Keratinocyte (primary cell): ENCODE measurements around the gene BRF1. TPM values are rescaled to one million over a fixed set of nuclear protein-coding genes. Genes with fewer than 3 reads are reported as not detected.

Experiments used
- DNase-seq: peaks from one replicate; pipeline ENCODE4 v3.0.0-alpha.2; 2011; ENCODE audit warnings: low read depth, missing footprints, low spot score
- FAIRE-seq: peaks from 2 replicates; lab custom pipeline; 2011; peaks lifted over from hg19 to GRCh38; lab: Jason Lieb, UNC
- H2AFZ ChIP-seq: 2 replicates; pipeline ENCODE4 v1.6.0; 2012; ENCODE audit warnings: low read length, control low read depth, inconsistent platforms; ENCODE audit not compliant: control insufficient read depth
- H3K27ac ChIP-seq: 2 replicates; pipeline ENCODE4 v1.5.1; 2011; ENCODE audit warnings: low read length; ENCODE audit not compliant: control insufficient read depth, insufficient read depth
- H3K27me3 ChIP-seq: 3 replicates; pipeline ENCODE4 v1.6.0; 2011; ENCODE audit warnings: low read length; ENCODE audit not compliant: control insufficient read depth, insufficient read depth; ENCODE audit errors: extremely low read depth
- H3K36me3 ChIP-seq, 2 experiments: 2 replicates in 1 of 2; 3 replicates in 1 of 2; pipeline ENCODE4 v1.5.1; 2011; ENCODE audit warnings: low read length in 2 of 2, mild to moderate bottlenecking in 1 of 2; ENCODE audit not compliant: control insufficient read depth in 2 of 2, insufficient read depth in 2 of 2; ENCODE audit errors: extremely low read depth in 1 of 2
- H3K4me1 ChIP-seq: 3 replicates; pipeline ENCODE4 v1.5.1; 2011; ENCODE audit warnings: low read length; ENCODE audit not compliant: control insufficient read depth, insufficient read depth; ENCODE audit errors: extremely low read depth
- H3K4me2 ChIP-seq: 3 replicates; pipeline ENCODE4 v1.6.0; 2011; ENCODE audit warnings: low read depth, low read length; ENCODE audit not compliant: control insufficient read depth, insufficient read depth; ENCODE audit errors: extremely low read depth
- H3K4me3 ChIP-seq, 3 experiments: fragments of 200-600 bp in 1 of 3; sonication (generic) in 1 of 3; 2 replicates in 2 of 3; 3 replicates in 1 of 3; pipeline ENCODE4 v1.5.1; 2011 to 2016; ENCODE audit warnings: low read length in 3 of 3, mild to moderate bottlenecking in 3 of 3, control low read depth in 2 of 3, inconsistent platforms in 1 of 3, low read depth in 1 of 3, mixed read lengths in 1 of 3, mixed run types in 1 of 3, moderate library complexity in 1 of 3; ENCODE audit not compliant: control insufficient read depth in 2 of 3, insufficient read depth in 2 of 3; ENCODE audit errors: extremely low read depth in 1 of 3
- H3K79me2 ChIP-seq: 2 replicates; pipeline ENCODE4 v1.6.0; 2012; ENCODE audit warnings: low read length; ENCODE audit not compliant: control insufficient read depth, insufficient read depth
- H3K9ac ChIP-seq: 3 replicates; pipeline ENCODE4 v1.6.0; 2011; ENCODE audit warnings: low read length; ENCODE audit not compliant: control insufficient read depth, insufficient read depth; ENCODE audit errors: extremely low read depth
- H3K9me1 ChIP-seq: 3 replicates; pipeline ENCODE4 v1.6.0; 2011; ENCODE audit warnings: low read length; ENCODE audit not compliant: control insufficient read depth, insufficient read depth; ENCODE audit errors: extremely low read depth
- H3K9me3 ChIP-seq: 2 replicates; pipeline ENCODE4 v1.5.1; 2012; ENCODE audit warnings: low read depth, low read length; ENCODE audit not compliant: control insufficient read depth
- H4K20me1 ChIP-seq: 3 replicates; pipeline ENCODE4 v1.6.0; 2011; ENCODE audit warnings: low read length; ENCODE audit not compliant: control insufficient read depth, insufficient read depth; ENCODE audit errors: extremely low read depth
- CTCF ChIP-seq, 3 experiments: IDR thresholded peaks in 1 of 3; conservative IDR thresholded peaks in 1 of 3; optimal IDR thresholded peaks in 1 of 3; 2 replicates in 2 of 3; 3 replicates in 1 of 3; pipeline versions ENCODE3 to v1.5.1; 2011; ENCODE audit warnings: low read length in 3 of 3, mild to moderate bottlenecking in 3 of 3, moderate library complexity in 2 of 3, control low read depth in 1 of 3, inconsistent platforms in 1 of 3; ENCODE audit not compliant: insufficient read depth in 2 of 3; ENCODE audit errors: extremely low read depth in 1 of 3
- EZH2 ChIP-seq: IDR thresholded peaks from one replicate; pipeline ENCODE4 v1.6.1; 2012; ENCODE audit warnings: inconsistent platforms, mild to moderate bottlenecking, low read length, moderate library complexity
- dilution Hi-C: fragments of 300-500 bp; cut with MboI; formaldehyde crosslinking; loops from one replicate; pipeline ENCODE4 v1.7.0; 2020; ENCODE audit warnings: low sequenced_read_pairs; ENCODE audit not compliant: extremely low pct_ligation_motif_present
- polyA plus RNA-seq, 5 experiments: library from polyadenylated mRNA; depleted of rRNA in 3 of 5; stranded (reverse) in 3 of 5; stranded (forward) in 1 of 5; unstranded in 1 of 5; fragments of >200 nt; gene quantifications; 1 replicate in 1 of 5; 2 replicates in 3 of 5; 3 replicates in 1 of 5; pipeline versions ENCODE4 v1.2.1 to v1.2.3, GENCODE V29; 2011 to 2012; ENCODE audit warnings: missing spikeins in 2 of 5, low read depth in 1 of 5, low replicate concordance in 1 of 5

BRF1 gene
- polyA plus RNA-seq, 1 donor (not counting 4 experiments of a cell fraction or from before 2014, with no cell fraction given) = 6.5 TPM

GRCh38 chr14:105223770-105224544 is 76.8 kb downstream of the BRF1 start:
- H3K9me3 ChIP-seq = no peaks in the 10 kb centered on the region
- no peak overlapping the region for H3K4me2 ChIP-seq
- dilution Hi-C loops = no loop called here
- TF ChIP-seq CTCF (optimal IDR thresholded peaks at IDR 0.05 in 1 of 3, IDR thresholded peaks at IDR 0.05 in 1 of 3, conservative IDR thresholded peaks at IDR 0.05 in 1 of 3; ENCODE audit: extremely low read depth in 1 of 3, insufficient read depth in 2 of 3, low read length in 3 of 3) (no peak), EZH2 (no peak)
- H3K79me2 ChIP-seq = no peaks in the 10 kb centered on the region
- H3K27ac ChIP-seq = no peak overlapping the region
- H3K4me3 ChIP-seq = no peak overlapping the region
- no peaks in the 10 kb centered on the region for H4K20me1 ChIP-seq
- no peaks in the 10 kb centered on the region for H3K27me3 ChIP-seq
- H3K36me3 ChIP-seq = peaks cover 12 to 15% of the 10 kb centered on the region in 2 experiments
- DNase-seq (no peak), FAIRE-seq (no peak)
- no peaks in the 10 kb centered on the region for H3K4me1 ChIP-seq
- H3K9ac ChIP-seq = no peak overlapping the region
- H2AFZ ChIP-seq = no peak overlapping the region
- no peaks in the 10 kb centered on the region for H3K9me1 ChIP-seq

DNA sequence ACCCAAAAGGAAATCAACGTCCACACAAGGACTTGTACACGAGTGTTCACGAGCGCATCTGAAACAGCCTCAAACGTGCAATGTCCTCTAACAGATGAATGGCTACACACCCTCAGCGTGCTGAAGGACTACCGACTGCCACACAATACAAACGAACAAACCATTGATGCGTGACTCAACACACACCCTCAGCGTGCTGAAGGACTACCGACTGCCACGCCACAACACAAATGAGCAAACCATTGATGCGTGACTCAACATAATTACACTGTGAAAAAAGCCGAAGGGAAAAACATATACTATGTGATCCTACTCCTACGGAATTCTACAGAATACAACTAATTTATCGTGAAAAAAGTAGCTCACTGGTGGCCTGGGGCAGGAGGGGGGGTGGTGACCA is 77.5 kb downstream of the BRF1 start:
- Histone ChIP-seq H3K9me1 (no peaks in the 10 kb centered on the region), H2AFZ (no peak overlapping the region), H3K27me3 (no peaks in the 10 kb centered on the region), H3K9ac (no peak overlapping the region), H3K4me1 (no peaks in the 10 kb centered on the region), H3K4me2 (no peak overlapping the region), H4K20me1 (no peaks in the 10 kb centered on the region), H3K4me3 (no peak overlapping the region), H3K27ac (no peak overlapping the region), H3K36me3 (peaks cover 11 to 12% of the 10 kb centered on the region in 2 experiments), H3K9me3 (no peaks in the 10 kb centered on the region), H3K79me2 (no peaks in the 10 kb centered on the region)
- dilution Hi-C loops = no loop called here
- TF ChIP-seq CTCF (optimal IDR thresholded peaks at IDR 0.05 in 1 of 3, IDR thresholded peaks at IDR 0.05 in 1 of 3, conservative IDR thresholded peaks at IDR 0.05 in 1 of 3; ENCODE audit: extremely low read depth in 1 of 3, insufficient read depth in 2 of 3, low read length in 3 of 3) = no peak
- no peak for TF ChIP-seq EZH2
- DNase-seq (no peak), FAIRE-seq (no peak)
